ENCODE results near the gene ZP1. TPM values are rescaled to one million over a fixed set of nuclear protein-coding genes. Genes with fewer than 3 reads are reported as not detected.

ZP1 gene
- total RNA-seq, 1 experiment from 2014 or later: not detected

DNA sequence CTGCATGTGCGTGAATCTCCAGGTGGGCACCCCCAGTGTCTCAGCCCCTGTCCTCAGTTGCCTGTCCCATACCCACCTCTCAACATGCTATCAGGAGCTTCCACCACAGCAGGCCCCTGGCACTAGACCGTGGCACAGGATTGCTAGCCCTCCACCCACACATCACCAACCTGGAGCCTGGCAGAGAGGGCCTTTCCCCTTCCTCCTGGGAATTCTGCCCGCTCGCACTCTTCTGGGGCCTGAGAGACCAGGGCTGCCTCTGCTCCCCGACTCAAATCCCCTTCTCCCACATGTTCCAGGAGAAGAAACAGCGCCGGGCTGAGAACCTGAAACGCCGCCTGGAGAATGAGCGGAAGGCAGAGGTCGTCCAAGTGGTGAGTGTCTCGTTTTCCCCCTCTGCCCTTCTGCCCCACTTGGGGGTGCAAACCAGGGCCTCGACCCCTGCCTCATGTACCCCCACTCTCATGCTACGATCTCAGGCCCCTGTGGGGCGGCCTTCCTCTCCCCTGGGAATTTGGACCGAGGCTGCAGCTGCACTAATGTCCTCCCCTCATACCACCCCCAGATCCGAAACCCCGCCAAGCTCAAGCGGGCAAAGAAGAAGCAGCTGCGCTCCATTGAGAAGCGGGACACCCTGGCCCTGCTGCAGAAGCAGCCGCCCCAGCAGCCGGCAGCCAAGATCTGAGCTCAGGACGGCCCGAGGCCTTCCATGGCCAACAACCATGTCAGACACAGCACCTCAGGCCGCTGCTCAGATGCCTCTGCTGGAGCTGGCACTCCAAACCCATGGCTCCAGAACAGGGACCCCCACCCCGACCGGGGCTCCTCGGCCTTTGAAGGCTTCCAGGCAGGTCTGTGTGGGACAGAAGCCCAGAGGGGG is 17.5 kb upstream of the ZP1 start:
- no TSS peak for BruUV-seq (replicated peaks)
- ChIA-PET POLR2A (no interaction called here), CTCF (interaction anchor here (0.7 to 1.9 kb wide), 5 partner anchors 12 to 50 kb away, joined by 3 to 9 read pairs (median 6); no protein-coding TSS in a partner anchor)
- no peak overlapping the region for H3K4me3 Mint-ChIP-seq (ENCODE audit: unreplicated experiment)
- H3K27ac Mint-ChIP-seq (ENCODE audit: low read depth, unreplicated experiment): no peak overlapping the region
- H3K9me3 Mint-ChIP-seq (ENCODE audit: unreplicated experiment): no peaks in the 10 kb centered on the region
- H3K4me1 Mint-ChIP-seq (ENCODE audit: insufficient read depth, unreplicated experiment): peaks cover 7% of the 10 kb centered on the region
- intact Hi-C loops (cut with micrococcal nuclease): no loop called here
- H3K27me3 Mint-ChIP-seq (ENCODE audit: insufficient read depth, unreplicated experiment): no peaks in the 10 kb centered on the region
- TF ChIP-seq, protein P1, sequence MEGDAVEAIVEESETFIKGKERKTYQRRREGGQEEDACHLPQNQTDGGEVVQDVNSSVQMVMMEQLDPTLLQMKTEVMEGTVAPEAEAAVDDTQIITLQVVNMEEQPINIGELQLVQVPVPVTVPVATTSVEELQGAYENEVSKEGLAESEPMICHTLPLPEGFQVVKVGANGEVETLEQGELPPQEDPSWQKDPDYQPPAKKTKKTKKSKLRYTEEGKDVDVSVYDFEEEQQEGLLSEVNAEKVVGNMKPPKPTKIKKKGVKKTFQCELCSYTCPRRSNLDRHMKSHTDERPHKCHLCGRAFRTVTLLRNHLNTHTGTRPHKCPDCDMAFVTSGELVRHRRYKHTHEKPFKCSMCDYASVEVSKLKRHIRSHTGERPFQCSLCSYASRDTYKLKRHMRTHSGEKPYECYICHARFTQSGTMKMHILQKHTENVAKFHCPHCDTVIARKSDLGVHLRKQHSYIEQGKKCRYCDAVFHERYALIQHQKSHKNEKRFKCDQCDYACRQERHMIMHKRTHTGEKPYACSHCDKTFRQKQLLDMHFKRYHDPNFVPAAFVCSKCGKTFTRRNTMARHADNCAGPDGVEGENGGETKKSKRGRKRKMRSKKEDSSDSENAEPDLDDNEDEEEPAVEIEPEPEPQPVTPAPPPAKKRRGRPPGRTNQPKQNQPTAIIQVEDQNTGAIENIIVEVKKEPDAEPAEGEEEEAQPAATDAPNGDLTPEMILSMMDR (IDR thresholded peaks at IDR 0.05; ENCODE audit: unreplicated experiment): no peak
- peaks cover 41% of the 10 kb centered on the region for H3K36me3 Mint-ChIP-seq (ENCODE audit: insufficient read depth, unreplicated experiment)
- no peak for DNase-seq (ENCODE audit: unreplicated experiment)

DNA sequence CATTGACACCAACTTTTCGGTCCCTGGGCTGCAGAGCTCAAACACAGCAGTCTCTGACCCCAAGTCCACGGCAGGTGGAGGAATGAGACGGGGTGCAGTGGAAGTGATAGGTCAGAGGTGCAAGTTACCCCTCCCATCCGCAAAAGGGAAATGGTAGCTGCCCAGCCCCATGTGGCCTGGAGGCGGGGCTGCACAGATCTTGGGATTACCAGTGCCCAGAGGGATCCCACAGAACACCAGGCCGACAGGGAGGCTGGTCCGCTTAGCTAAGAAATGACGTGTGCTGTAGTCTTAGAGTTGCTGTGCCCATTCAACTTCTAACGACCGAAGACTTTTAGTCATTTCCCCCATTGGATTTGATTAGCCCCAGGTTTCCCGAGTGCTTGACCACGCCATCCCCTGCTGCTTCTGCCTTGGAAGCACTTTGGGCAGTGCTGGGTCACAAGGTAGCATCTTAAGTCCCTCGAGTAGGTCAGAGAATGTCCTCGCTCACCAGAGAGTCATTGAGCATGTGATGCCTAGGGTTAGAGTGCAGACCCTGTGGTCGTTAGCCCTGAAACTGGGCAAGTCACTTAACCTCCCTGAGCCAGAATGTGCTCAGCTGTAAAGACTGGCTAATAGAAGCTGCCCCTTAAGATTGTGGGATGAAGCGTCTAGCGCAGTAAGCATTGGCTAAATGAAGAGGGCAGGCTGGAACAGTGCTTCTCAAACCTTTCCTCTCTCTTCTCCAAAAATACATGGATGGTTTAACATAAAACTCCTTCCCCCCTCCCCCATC is 15.8 kb upstream of the ZP1 start:
- TF ChIP-seq, protein P1 (IDR thresholded peaks at IDR 0.05; ENCODE audit: unreplicated experiment): no peak
- Mint-ChIP-seq H3K27ac (ENCODE audit: low read depth, unreplicated experiment) (no peak overlapping the region), H3K36me3 (ENCODE audit: insufficient read depth, unreplicated experiment) (peaks cover 27% of the 10 kb centered on the region), H3K9me3 (ENCODE audit: unreplicated experiment) (no peaks in the 10 kb centered on the region), H3K27me3 (ENCODE audit: insufficient read depth, unreplicated experiment) (no peaks in the 10 kb centered on the region), H3K4me1 (ENCODE audit: insufficient read depth, unreplicated experiment) (no peaks in the 10 kb centered on the region), H3K4me3 (ENCODE audit: unreplicated experiment) (no peak overlapping the region)
- DNase-seq (ENCODE audit: unreplicated experiment): no peak
- POLR2A ChIA-PET: no interaction called here
- BruUV-seq (replicated peaks): no TSS peak
- CTCF ChIA-PET: interaction anchor here (1.1 to 1.2 kb wide), 3 partner anchors 9 to 20 kb away, joined by 3 to 6 read pairs (median 5); no protein-coding TSS in a partner anchor
- intact Hi-C loops (cut with micrococcal nuclease): no loop called here

DNA sequence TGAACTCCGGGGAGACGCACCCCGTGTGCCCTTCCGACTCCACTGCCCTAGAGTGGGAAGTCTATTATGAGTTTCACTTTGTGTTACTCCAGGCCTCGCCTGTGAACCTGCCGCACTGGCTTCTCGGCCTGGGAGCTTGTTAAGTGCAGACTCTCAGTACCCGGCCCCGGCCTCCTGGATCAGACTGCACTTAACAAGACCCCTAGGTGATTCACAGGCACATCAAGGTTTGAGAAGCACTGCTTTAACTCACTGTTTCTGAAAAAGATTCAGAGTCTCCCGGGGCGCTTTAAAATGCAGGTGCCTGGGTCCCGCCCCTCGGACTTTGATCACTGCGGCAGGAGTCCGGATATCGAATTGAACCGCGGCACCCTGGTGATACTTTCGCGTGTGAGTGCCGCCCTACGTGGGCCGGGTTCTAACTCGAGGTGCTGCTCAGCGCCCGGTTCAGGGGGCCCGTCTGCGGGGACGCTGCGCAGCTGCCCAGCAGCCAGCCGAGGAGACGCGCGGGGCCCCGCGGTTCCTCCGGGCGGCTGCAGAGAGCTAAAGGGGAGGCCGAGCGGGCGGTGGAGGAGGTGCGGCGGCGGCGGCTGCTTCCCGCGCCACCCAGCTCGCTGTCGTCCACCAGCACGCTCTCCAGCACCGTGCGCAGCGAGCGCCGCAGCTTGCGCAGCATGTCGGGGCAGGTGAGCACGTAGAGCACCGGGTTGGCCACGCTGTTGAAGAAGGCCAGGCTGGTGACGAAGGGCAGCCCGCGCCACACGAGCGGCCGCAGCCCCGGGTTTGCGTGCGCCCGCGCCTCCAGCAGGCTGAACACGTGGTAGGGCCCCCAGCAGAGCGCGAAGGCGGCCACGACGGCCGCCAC is 15.0 kb upstream of the ZP1 start:
- no TSS peak for BruUV-seq (replicated peaks)
- CTCF ChIA-PET: interaction anchor here (1.1 kb wide), 1 partner anchor 10 kb away, joined by 5 read pairs; no protein-coding TSS in a partner anchor
- POLR2A ChIA-PET: no interaction called here
- no peak overlapping the region for H3K27ac Mint-ChIP-seq (ENCODE audit: low read depth, unreplicated experiment)
- no peak for DNase-seq (ENCODE audit: unreplicated experiment)
- no peaks in the 10 kb centered on the region for H3K27me3 Mint-ChIP-seq (ENCODE audit: insufficient read depth, unreplicated experiment)
- intact Hi-C loops (cut with micrococcal nuclease): no loop called here
- H3K4me1 Mint-ChIP-seq (ENCODE audit: insufficient read depth, unreplicated experiment): no peaks in the 10 kb centered on the region
- peaks cover 25% of the 10 kb centered on the region for H3K36me3 Mint-ChIP-seq (ENCODE audit: insufficient read depth, unreplicated experiment)
- no peaks in the 10 kb centered on the region for H3K9me3 Mint-ChIP-seq (ENCODE audit: unreplicated experiment)
- no peak overlapping the region for H3K4me3 Mint-ChIP-seq (ENCODE audit: unreplicated experiment)
- TF ChIP-seq, protein P1 (IDR thresholded peaks at IDR 0.05; ENCODE audit: unreplicated experiment): no peak
